SK-N-SH (cell line): ENCODE data around the gene DDX50.
"Not testable (repeated sequence)": the region's sequence is repeated elsewhere in the genome, so short reads cannot be mapped to it uniquely, and the experiment has no call there.

Experiments
- CTCF ChIP-seq: fragments of 200-600 bp; sonication (generic); IDR thresholded peaks from 2 replicates; pipeline ENCODE4 v1.6.1; 2017; ENCODE audit warnings: antibody characterized with exemption, mild to moderate bottlenecking, moderate library complexity
- MXI1 ChIP-seq: IDR thresholded peaks from 2 replicates; pipeline ENCODE4 v1.6.1; 2012; ENCODE audit warnings: mild to moderate bottlenecking, low read depth, low read length, improper control_type of control experiment
- TAF1 ChIP-seq: IDR thresholded peaks from 2 replicates; pipeline ENCODE4 v1.6.1; 2012; ENCODE audit warnings: low read depth, mild to moderate bottlenecking, low read length, moderate library complexity, borderline replicate concordance

DNA sequence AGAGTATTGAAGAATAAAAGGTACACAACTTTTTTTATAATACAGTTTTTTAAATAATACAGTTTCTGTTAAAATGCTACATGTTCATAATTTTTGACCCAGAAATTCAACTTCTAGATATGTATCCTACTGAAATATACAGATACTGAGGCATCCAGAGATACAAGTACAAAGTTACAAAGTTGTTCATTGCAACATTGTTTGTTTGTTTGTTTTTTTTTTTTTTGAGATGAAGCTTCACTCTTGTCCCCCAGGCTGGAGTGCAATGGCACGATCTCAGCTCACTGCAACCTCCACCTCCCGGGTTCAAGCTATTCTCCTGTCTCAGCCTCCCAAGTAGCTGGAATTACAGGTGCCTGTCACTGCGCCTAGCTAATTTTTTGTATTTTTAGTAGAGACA lies 31.7 kb downstream of the DDX50 start:
- TF ChIP-seq CTCF, MXI1, TAF1: not testable (repeated sequence)
